Fibroblast of gingiva (primary cell): ENCODE results near the gene SSR4.
"Not testable (repeated sequence)": the region's sequence is repeated elsewhere in the genome, so short reads cannot be mapped to it uniquely, and the experiment has no call there.

ENCODE experiments used
- DNase-seq: peaks from one replicate; pipeline ENCODE4 v3.0.0-alpha.2; 2011; ENCODE audit warnings: low read depth

Gene SSR4

GRCh38 chrX:153794018-153794896 is at the start of gene SSR4, which contains the start of gene IDH3G:
SSR4 (plus strand) TSS chrX:153794668; CDS start chrX:153794688, 20 bp downstream.
IDH3G (minus strand) TSS chrX:153794375; CDS start chrX:153794326, 49 bp downstream.
- DNase-seq: peak; percentile 94

DNA sequence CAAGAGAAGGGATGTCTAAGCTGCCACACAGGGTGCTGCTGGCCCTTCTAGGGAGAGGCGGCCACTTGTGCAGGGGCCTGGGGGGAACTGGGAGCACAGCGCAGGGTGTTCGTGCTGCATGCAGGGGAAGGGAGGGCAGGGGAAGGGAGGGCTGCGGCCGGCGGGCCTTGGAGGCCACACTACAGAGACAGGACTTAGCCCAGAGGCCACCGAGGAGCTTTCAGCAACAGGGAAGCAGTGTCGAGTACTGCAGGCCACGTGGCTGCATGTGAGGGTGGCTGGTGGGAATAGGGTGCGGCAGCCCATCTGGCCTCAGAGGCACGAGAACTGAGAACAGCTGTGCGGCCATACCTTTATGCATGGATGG is 49.4 kb upstream of the SSR4 start:
- not testable (repeated sequence) for DNase-seq

DNA sequence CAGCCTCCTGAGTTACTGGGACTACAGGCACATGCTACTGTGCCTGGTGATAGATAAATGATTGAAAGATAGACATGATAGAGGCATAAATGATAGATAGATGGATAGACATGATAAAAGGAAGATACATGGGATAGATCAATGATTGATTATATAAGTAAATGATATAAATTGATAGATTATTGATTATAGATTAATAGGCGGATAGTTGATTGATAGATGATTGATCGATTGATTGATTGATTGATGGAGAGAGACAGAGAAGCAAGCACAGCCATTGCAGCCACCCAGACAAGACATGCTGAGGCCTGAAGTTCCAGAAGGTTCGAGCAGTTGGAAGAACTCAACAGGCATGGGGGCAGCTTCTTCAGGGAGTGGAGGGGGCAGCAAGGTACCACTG is 48.1 kb upstream of the SSR4 start:
- DNase-seq: no peak

GRCh38 chrX:153746991-153747390 is 47.5 kb upstream of the SSR4 start:
- peak; percentile 42 for DNase-seq

DNA sequence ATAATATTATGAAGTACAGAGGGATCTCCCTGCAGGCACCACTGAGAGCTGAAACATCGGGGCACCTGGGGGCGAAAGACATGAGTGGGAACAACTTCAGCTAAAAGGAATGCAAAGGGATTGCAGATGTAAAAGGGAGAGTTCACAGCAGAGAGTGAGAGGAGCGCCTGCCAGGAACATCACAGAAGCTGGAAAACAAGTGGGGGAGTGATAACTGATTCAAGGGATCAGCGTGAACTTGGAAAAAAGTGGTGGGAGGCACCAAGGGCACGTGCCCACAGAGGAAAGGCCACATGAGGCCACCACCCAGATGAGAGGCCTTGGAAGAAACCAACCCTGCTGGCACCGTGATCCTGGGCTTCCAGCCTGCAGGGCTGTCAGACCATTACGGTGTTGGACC is 45.5 kb upstream of the SSR4 start:
- DNase-seq: not testable (repeated sequence)

DNA sequence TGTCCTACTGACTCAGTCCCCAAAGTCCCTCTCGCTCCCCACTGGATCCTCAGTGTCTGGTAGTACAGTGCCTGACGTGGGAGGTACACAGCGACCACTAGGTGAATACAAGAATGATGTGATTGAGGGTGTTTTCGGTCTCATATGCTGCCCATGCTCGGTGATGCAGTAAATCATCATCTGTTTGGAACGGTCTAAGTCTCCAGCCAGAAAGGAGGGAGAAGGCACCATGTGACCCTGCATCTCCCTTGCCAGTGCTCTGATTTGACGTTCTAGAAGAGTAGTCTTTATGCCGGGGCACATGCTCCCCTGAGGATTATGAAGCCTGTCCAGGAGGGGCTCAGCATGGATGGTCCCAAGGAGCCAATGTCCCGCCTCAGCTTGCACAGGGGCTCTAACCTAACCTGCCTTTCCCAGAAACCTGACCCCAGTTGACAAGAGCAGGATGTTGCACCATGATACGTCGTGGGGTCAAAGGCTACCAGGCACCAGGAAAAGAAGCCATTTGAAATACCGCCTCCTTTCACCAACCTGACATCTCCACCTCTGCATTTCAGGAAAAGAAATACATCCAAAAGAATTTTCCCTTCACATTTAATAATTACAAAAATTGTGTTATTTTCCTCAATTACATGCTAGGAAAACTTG is 44.2 kb upstream of the SSR4 start:
- no peak for DNase-seq

DNA sequence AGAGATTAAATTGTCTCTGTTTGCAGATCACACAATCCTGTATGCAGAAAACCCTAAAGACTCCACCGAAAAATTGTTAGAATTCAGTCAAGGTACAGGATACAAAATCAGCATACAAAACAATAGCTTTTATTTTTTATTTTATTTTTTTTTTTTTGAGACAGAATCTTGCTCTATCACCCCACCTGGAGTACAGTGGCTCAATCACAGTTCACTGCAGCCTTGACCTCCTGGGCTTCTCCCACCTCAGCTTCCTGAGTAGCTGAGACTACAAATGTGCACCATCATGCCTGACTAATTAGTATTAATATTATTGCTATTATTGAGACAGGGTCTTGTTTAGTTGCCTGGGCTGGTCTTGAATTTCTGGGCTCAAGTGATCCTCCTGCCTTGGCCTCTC is 39.3 kb upstream of the SSR4 start:
- no peak for DNase-seq

DNA sequence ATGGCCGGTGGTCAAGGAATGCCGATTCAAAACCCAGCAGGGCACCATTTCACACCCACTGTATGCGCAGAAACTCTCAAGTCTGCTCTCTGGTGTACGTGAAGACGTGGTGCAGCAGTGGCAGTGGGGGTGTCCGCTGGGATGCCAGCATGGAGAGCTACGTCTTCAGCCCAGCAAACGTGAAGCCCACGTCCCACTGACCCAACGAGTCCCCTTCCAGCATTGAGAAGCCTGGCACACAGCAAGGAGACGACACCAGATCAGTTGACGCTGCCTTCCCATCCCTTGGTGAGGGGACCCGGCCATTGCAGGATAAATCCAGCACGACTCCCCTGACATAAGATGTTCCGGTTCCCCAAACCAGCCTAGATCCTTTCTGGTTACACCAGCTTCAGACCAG is 32.6 kb upstream of the SSR4 start:
- DNase-seq: no peak

- DNase-seq: no peak
Measured at GRCh38 chrX:153762626-153763173, 31.8 kb upstream of the SSR4 start.

GRCh38 chrX:153763298-153763932 is 31.1 kb upstream of the SSR4 start:
- DNase-seq: no peak

DNA sequence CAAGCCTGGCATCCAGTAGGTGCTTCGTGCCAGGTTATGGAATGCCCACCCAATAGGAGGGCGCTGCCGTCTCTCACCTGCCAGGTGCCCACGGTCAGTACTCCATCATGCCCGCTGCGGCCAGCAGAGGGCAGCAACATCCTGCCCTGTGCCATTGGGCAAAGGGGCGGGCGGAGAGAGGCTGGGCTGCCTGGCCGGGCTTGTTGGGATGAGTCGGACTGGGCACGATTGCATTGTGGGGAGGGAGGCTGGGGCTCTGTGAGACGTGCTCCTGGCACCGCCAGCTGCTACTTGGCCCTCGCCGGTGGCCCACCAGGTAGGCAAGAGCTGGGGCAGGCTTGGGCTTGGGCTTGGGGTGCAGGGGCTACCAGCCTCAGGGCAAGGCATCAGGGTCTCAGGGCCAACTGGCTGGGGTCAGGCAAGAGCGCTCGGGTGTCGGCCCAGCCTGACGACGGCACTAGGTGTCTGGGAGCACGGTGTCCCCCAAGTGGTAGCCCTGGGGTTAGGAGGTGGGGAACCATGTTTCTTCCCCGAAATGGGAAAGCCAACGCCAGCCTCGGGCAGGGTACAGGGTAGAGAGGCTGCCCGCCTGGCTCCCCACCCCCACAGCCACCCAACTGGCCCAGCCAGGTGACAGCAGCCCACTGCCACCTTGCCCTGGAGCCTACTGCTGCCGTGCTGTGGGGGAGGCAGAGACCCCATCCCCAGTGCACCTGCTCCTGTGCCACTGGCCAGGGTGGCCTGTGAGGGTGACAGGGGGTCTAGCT is 30.3 kb upstream of the SSR4 start, which contains the start of gene PLXNB3:
PLXNB3 (plus strand) TSS at position 261 of the 767 bp plus-strand sequence. CDS start 1,287 bp downstream, outside the sequence.
- DNase-seq: peak; percentile 56

- no peak for DNase-seq
Measured at GRCh38 chrX:153764786-153765137, 29.7 kb upstream of the SSR4 start.

- no peak for DNase-seq
Measured at GRCh38 chrX:153765138-153766079, 29.1 kb upstream of the SSR4 start.

- peak; percentile 36 for DNase-seq
Measured at GRCh38 chrX:153766098-153766817, 28.2 kb upstream of the SSR4 start.

DNA sequence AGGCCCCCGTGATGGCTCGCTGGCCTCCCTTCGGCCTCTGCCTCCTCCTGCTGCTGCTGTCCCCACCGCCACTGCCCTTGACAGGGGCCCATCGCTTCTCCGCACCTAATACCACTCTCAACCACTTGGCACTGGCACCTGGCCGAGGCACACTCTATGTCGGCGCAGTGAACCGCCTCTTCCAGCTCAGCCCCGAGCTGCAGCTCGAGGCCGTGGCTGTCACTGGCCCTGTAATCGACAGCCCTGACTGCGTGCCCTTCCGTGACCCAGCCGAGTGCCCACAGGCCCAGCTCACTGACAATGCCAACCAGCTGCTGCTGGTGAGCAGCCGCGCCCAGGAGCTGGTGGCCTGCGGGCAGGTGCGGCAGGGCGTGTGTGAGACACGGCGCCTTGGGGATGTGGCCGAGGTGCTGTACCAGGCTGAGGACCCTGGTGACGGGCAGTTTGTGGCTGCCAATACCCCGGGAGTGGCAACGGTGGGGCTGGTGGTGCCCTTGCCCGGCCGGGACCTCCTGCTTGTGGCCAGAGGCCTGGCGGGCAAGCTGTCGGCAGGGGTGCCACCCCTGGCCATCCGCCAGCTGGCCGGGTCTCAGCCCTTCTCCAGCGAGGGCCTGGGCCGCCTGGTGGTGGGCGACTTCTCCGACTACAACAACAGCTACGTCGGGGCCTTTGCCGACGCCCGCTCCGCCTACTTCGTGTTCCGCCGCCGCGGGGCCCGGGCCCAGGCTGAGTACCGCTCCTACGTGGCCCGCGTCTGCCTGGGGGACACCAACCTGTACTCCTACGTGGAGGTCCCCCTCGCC is 27.4 kb upstream of the SSR4 start:
- DNase-seq: no peak

DNA sequence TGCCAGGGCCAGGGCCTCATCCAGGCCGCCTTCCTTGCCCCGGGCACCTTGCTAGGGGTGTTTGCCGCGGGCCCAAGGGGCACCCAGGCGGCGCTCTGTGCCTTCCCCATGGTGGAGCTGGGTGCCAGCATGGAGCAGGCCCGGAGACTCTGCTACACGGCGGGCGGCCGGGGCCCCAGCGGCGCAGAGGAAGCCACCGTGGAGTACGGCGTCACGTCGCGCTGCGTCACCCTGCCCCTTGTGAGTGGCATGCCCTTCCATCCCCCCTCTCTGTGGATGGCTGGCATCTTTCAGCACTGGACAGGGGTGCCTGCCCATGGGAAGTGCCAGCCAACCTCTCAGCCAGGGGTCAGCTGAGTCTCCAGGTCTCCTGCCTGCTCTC is 26.8 kb upstream of the SSR4 start:
- no peak for DNase-seq

DNA sequence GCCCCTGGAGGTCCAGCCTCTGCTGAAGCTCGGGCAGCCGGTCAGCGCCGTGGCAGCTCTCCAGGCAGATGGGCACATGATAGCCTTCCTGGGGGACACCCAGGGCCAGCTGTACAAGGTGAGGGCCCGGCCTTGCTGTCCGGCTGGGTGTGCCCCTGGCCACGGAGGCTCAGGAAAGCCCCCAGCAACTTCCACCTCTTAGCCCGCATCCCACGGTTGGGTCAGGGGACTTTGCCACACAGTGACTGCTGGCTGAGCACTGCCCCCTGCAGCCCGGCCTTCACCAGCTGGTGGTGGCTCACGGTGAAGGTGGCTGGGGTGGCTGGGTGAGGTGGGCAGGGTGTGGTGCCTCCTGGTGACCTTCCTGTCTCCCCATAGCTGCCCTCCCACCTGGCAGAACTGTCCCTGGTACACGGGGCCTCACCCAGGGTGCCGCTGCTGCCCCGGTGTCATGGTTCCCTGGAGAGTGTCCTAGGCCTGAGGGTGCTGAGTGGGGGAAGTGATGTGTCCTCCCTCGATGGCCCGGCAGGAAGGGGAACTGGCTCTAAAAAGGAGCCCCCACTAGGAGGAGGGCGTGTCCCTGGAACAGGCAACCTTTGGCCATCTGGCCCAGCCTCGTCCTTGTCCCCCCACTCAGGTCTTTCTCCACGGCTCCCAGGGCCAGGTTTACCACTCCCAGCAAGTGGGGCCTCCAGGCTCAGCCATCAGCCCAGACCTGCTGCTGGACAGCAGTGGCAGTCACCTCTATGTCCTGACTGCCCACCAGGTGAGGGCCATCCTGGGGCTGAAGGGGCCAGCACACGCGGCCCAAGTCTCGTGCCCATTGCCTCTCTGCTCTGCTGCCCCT is 25.9 kb upstream of the SSR4 start:
- no peak for DNase-seq
